ENCODE results near the gene PORCN.
A peak's percentile ranks its signal among the peaks of the same experiment; 100 is the strongest.
"Not testable (repeated sequence)": the region's sequence is repeated elsewhere in the genome, so short reads cannot be mapped to it uniquely, and the experiment has no call there.

PORCN gene

GRCh38 chrX:48520455-48520854 lies 11.7 kb downstream of the PORCN start:
- no peak for DNase-seq
- in situ Hi-C loops (cut with HindIII; ENCODE audit: low pct_ligation_motif_present, low sequenced_read_pairs), result no loop called here
- Histone ChIP-seq H3K27me3 (replicated peaks) (no peaks in the 10 kb centered on the region), H3K27ac (no peak overlapping the region), H3K36me3 (replicated peaks) (no peaks in the 10 kb centered on the region), H3K4me3 (ENCODE audit: low read depth, low read length) (no peak overlapping the region)
- no peak for TF ChIP-seq CTCF (IDR thresholded peaks at IDR 0.05; ENCODE audit: low read depth, low read length, missing control alignments)

GRCh38 chrX:48520976-48521352 lies 12.2 kb downstream of the PORCN start:
- Histone ChIP-seq H3K4me3 (ENCODE audit: low read depth, low read length) (peak overlapping the region; percentile 69), H3K27ac (no peak overlapping the region), H3K27me3 (replicated peaks) (no peaks in the 10 kb centered on the region), H3K36me3 (replicated peaks) (no peaks in the 10 kb centered on the region)
- DNase-seq, result no peak
- in situ Hi-C loops (cut with HindIII; ENCODE audit: low pct_ligation_motif_present, low sequenced_read_pairs), result no loop called here
- no peak for TF ChIP-seq CTCF (IDR thresholded peaks at IDR 0.05; ENCODE audit: low read depth, low read length, missing control alignments)

- peak; percentile 81 for DNase-seq
- Histone ChIP-seq H3K27ac (peak within 1 kb of the TSS; percentile 55), H3K27me3 (replicated peaks) (no peaks in the 10 kb centered on the region), H3K4me3 (ENCODE audit: low read depth, low read length) (peak within 1 kb of the TSS; percentile 69), H3K36me3 (replicated peaks) (no peaks in the 10 kb centered on the region)
- no peak for TF ChIP-seq CTCF (IDR thresholded peaks at IDR 0.05; ENCODE audit: low read depth, low read length, missing control alignments)
- in situ Hi-C loops (cut with HindIII; ENCODE audit: low pct_ligation_motif_present, low sequenced_read_pairs), result no loop called here
These were observed 12.8 kb downstream of the PORCN start, which contains the start of gene EBP for GRCh38 chrX:48521353-48522243. Gene EBP (plus strand): TSS chrX:48521808. CDS start chrX:48523772, 1,964 bp downstream.

- no peaks in the 10 kb centered on the region for H3K27me3 ChIP-seq (replicated peaks)
- H3K27ac ChIP-seq, result peak overlapping the region; percentile 55
- DNase-seq, result no peak
- no peaks in the 10 kb centered on the region for H3K36me3 ChIP-seq (replicated peaks)
- no peak for TF ChIP-seq CTCF (IDR thresholded peaks at IDR 0.05; ENCODE audit: low read depth, low read length, missing control alignments)
- in situ Hi-C loops (cut with HindIII; ENCODE audit: low pct_ligation_motif_present, low sequenced_read_pairs), result no loop called here
- peak overlapping the region; percentile 69 for H3K4me3 ChIP-seq (ENCODE audit: low read depth, low read length)
These were observed 13.5 kb downstream of the PORCN start for GRCh38 chrX:48522291-48522690.

GRCh38 chrX:48523682-48524081 lies 14.9 kb downstream of the PORCN start:
- TF ChIP-seq CTCF (IDR thresholded peaks at IDR 0.05; ENCODE audit: low read depth, low read length, missing control alignments), result no peak
- no peak for DNase-seq
- no peak overlapping the region for H3K27ac ChIP-seq
- peaks cover 2% of the 10 kb centered on the region for H3K36me3 ChIP-seq (replicated peaks)
- in situ Hi-C loops (cut with HindIII; ENCODE audit: low pct_ligation_motif_present, low sequenced_read_pairs), result no loop called here
- no peak overlapping the region for H3K4me3 ChIP-seq (ENCODE audit: low read depth, low read length)
- no peaks in the 10 kb centered on the region for H3K27me3 ChIP-seq (replicated peaks)

GRCh38 chrX:48525853-48526252 lies 17.1 kb downstream of the PORCN start:
- H3K4me3 ChIP-seq (ENCODE audit: low read depth, low read length); in situ Hi-C loops (cut with HindIII; ENCODE audit: low pct_ligation_motif_present, low sequenced_read_pairs); H3K36me3 ChIP-seq (replicated peaks); H3K27me3 ChIP-seq (replicated peaks); H3K27ac ChIP-seq; DNase-seq: not testable (repeated sequence)

Data from brain microvascular endothelial cell (primary cell).